ENCODE measurements around the gene CES2.

DNA sequence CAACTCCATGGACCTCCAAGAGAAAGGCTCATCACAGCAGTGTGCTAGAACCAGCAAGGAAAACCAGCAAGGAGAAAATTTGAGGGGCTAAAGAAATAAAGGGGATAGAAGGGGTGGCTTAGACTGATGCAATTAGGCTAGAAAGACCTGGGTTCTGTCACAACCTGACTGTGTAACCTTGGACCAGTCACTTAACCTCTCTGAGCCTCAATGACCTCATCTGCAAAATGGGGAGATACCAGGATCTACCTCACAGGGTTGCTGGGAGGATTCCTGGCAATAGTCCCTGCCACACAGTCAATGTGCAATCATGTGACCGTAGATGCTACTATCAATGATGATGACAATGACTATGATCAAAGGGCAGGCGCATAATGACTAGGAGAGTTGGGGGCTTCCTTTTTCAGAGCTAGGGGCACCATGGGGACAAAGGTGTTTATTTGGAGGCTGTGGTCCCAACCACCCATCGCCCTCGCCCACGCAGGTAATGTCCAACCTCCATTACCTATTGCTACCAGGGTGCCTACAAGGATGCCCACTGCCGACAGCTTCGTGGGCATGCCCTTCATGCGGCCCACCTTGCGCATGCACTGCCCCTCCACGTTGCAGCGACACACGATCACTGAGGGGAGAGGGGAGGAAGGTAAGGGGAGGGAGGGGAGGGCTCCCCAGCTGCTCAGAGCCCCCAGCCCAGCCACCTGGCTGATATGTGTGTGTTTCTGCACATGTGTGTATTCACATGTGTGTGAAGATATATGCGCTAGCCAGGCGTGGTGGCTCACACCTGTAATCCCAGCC lies 26.4 kb upstream of the CES2 start:
- TF ChIP-seq CTCF (IDR thresholded peaks at IDR 0.05) (no peak), EZH2 (IDR thresholded peaks at IDR 0.05; ENCODE audit: borderline replicate concordance, insufficient read depth, low read depth, low read length, poor library complexity, severe bottlenecking) (no peak)

Data from B cell (primary cell).